Endothelial cell of umbilical vein (primary cell): ENCODE measurements around the gene CIZ1. TPM values are rescaled to one million over a fixed set of nuclear protein-coding genes. Genes with fewer than 3 reads are reported as not detected.
A peak's percentile ranks its signal among the peaks of the same experiment; 100 is the strongest.

ENCODE experiments used
- BruUV-seq: library from RNA; stranded (reverse); fragments of 400-500 nt; replicated peaks from 2 replicates; lab custom pipeline; 2021; lab: Mats Ljungman, UMichigan
- CTCF ChIA-PET: fragments of 300-600, 350-600 bp; sonication (Branson Sonifier 250); formaldehyde crosslinking; loops from one replicate; lab custom pipeline; 2021; ENCODE audit warnings: antibody characterized with exemption, inconsistent platforms; lab: Charles Lee
- POLR2A ChIA-PET: fragments of 300-600, 350-600 bp; sonication (Branson Sonifier 250); formaldehyde crosslinking; loops from one replicate; lab custom pipeline; 2021; ENCODE audit warnings: antibody characterized with exemption, inconsistent platforms; lab: Charles Lee
- DNase-seq: peaks from one replicate; pipeline ENCODE4 v3.0.0-alpha.2; 2011; ENCODE audit warnings: low read depth, low spot score
- FAIRE-seq: peaks from 2 replicates; lab custom pipeline; 2011; peaks lifted over from hg19 to GRCh38; lab: Jason Lieb, UNC
- H2AFZ ChIP-seq: 2 replicates; pipeline ENCODE4 v1.6.0; 2012; ENCODE audit warnings: low read depth, low read length, control low read depth, inconsistent platforms
- H3K27ac ChIP-seq: 2 replicates; pipeline ENCODE4 v1.5.1; 2011; ENCODE audit warnings: low read depth, mild to moderate bottlenecking, control low read depth, low read length, moderate library complexity; ENCODE audit not compliant: insufficient read depth
- H3K27me3 ChIP-seq, 2 experiments: 2 replicates each; pipeline versions ENCODE4 v1.6.0 to v1.6.1; 2011; ENCODE audit warnings: low read length in 2 of 2, mixed read lengths in 1 of 2; ENCODE audit not compliant: control insufficient read depth in 2 of 2, insufficient read depth in 2 of 2
- H3K36me3 ChIP-seq, 2 experiments: 2 replicates in 1 of 2; 3 replicates in 1 of 2; pipeline ENCODE4 v1.5.1; 2011; ENCODE audit warnings: low read length in 2 of 2, mild to moderate bottlenecking in 1 of 2, moderate library complexity in 1 of 2; ENCODE audit not compliant: control insufficient read depth in 2 of 2, insufficient read depth in 2 of 2; ENCODE audit errors: extremely low read depth in 1 of 2
- H3K4me1 ChIP-seq: 3 replicates; pipeline ENCODE4 v1.5.1; 2011; ENCODE audit warnings: mild to moderate bottlenecking, low read length; ENCODE audit not compliant: control insufficient read depth, insufficient read depth; ENCODE audit errors: extremely low read depth
- H3K4me2 ChIP-seq: 2 replicates; pipeline ENCODE4 v1.6.1; 2011; ENCODE audit warnings: low read length, control low read depth, mixed read lengths; ENCODE audit not compliant: insufficient read depth
- H3K4me3 ChIP-seq, 3 experiments: fragments of 200-600 bp in 1 of 3; sonication (generic), shearing (Covaris generic) in 1 of 3; replicated peaks in 1 of 3; 2 replicates each; pipeline ENCODE4 v1.5.1; 2011 to 2016; ENCODE audit warnings: control low read depth in 3 of 3, low read length in 3 of 3, mild to moderate bottlenecking in 2 of 3, inconsistent platforms in 1 of 3, low read depth in 1 of 3, moderate library complexity in 1 of 3; ENCODE audit not compliant: insufficient read depth in 1 of 3
- H3K79me2 ChIP-seq: 2 replicates; pipeline ENCODE4 v1.6.0; 2012; ENCODE audit warnings: low read length, inconsistent platforms; ENCODE audit not compliant: control insufficient read depth, insufficient read depth
- H3K9ac ChIP-seq: replicated peaks from 2 replicates; pipeline ENCODE3; 2011; ENCODE audit warnings: low read length, control low read depth; ENCODE audit not compliant: insufficient read depth; ENCODE audit errors: extremely low read depth
- H3K9me1 ChIP-seq: replicated peaks from 3 replicates; pipeline ENCODE4 v1.6.0; 2011; ENCODE audit warnings: mild to moderate bottlenecking, low read length; ENCODE audit not compliant: control insufficient read depth, insufficient read depth; ENCODE audit errors: extremely low read depth
- H3K9me3 ChIP-seq: replicated peaks from 2 replicates; pipeline ENCODE4 v1.5.1; 2012; ENCODE audit warnings: low read length, inconsistent platforms; ENCODE audit not compliant: control insufficient read depth, insufficient read depth
- H4K20me1 ChIP-seq: replicated peaks from 2 replicates; pipeline ENCODE3; 2011; ENCODE audit warnings: mild to moderate bottlenecking, low read length; ENCODE audit not compliant: control insufficient read depth, insufficient read depth; ENCODE audit errors: extremely low read depth
- CTCF ChIP-seq, 2 donors: IDR thresholded peaks; 1 replicate in 1 of 2; 2 replicates in 1 of 2; pipeline ENCODE4 v1.5.1; 2011; ENCODE audit warnings: low read length in 2 of 2, mild to moderate bottlenecking in 2 of 2, moderate library complexity in 2 of 2, control low read depth in 1 of 2, inconsistent platforms in 1 of 2, low read depth in 1 of 2; ENCODE audit not compliant: insufficient read depth in 1 of 2; ENCODE audit errors: extremely low read depth in 1 of 2
- GATA2 ChIP-seq: IDR thresholded peaks from 2 replicates; pipeline ENCODE4 v1.7.0; 2011; ENCODE audit warnings: low read depth, mild to moderate bottlenecking, moderate library complexity, mixed read lengths, low read length; ENCODE audit not compliant: insufficient read length, insufficient read depth
- dilution Hi-C: fragments of 300-500 bp; cut with MboI; formaldehyde crosslinking; loops from one replicate; pipeline ENCODE4 v1.15.0; 2019; ENCODE audit warnings: low sequenced_read_pairs; ENCODE audit not compliant: extremely low pct_ligation_motif_present
- intact Hi-C: fragments of 100-400 bp; cut with micrococcal nuclease; formaldehyde crosslinking; loops from one replicate; pipeline ENCODE4 v1.10.0; 2022
- polyA plus RNA-seq, 4 experiments: library from polyadenylated mRNA; depleted of rRNA in 3 of 4; stranded (reverse) in 3 of 4; unstranded in 1 of 4; fragments of >200 nt; gene quantifications; 2 replicates each; pipeline versions ENCODE4 v1.2.1 to v1.2.3, GENCODE V29; 2011 to 2012; ENCODE audit warnings: missing spikeins in 1 of 4
- total RNA-seq: library from RNA; stranded (reverse); gene quantifications from 2 replicates; pipeline ENCODE4 v1.2.3, GENCODE V29; 2021

Gene CIZ1
- total and polyA plus RNA-seq, 2 donors (not counting 3 experiments of a cell fraction or from before 2014, with no cell fraction given) = 88.3 to 150 TPM

GRCh38 chr9:128117613-128118471 is 73.5 kb downstream of the CIZ1 start:
- dilution Hi-C loops (no loop called here), intact Hi-C loops (loop anchor here (1.0 to 2.0 kb wide), 6 partner anchors 9 to 175 kb away; partner anchors contain the start of genes PTGES2 and SLC25A25)
- Histone ChIP-seq H3K36me3 (peaks cover 0 to 10% of the 10 kb centered on the region in 2 experiments), H4K20me1 (no peaks in the 10 kb centered on the region), H3K4me3 (no peak overlapping the region), H3K27me3 (no peaks in the 10 kb centered on the region), H3K27ac (no peak overlapping the region), H3K4me1 (no peaks in the 10 kb centered on the region), H2AFZ (peak overlapping the region; percentile 46), H3K79me2 (no peaks in the 10 kb centered on the region), H3K4me2 (no peak overlapping the region), H3K9ac (no peak overlapping the region), H3K9me1 (no peaks in the 10 kb centered on the region), H3K9me3 (no peaks in the 10 kb centered on the region)
- DNase-seq = peak; percentile 93
- FAIRE-seq = peak; percentile 97
- CTCF ChIA-PET = interaction anchor here (0.6 to 3.7 kb wide), 49 partner anchors 8 to 1691 kb away, joined by 3 to 56 read pairs (median 5); partner anchors contain the start of genes CIZ1, NAIF1, PIP5KL1 and PTGES2
- BruUV-seq = no TSS peak
- POLR2A ChIA-PET = interaction anchor here (0.7 kb wide), 1 partner anchor 163 kb away, joined by 3 read pairs; no protein-coding TSS in a partner anchor
- peak; percentile 100 for TF ChIP-seq CTCF (IDR thresholded peaks at IDR 0.05; ENCODE audit: extremely low read depth in 1 of 2, insufficient read depth in 1 of 2, low read depth in 1 of 2, low read length in 2 of 2)
- TF ChIP-seq GATA2 = no peak
